RWPE1 (cell line): Measurements from ENCODE around the gene GPR85.
"Not testable (repeated sequence)": the region's sequence is repeated elsewhere in the genome, so short reads cannot be mapped to it uniquely, and the experiment has no call there.

Source experiments
- CTCF ChIA-PET: fragments of 350-600 bp; sonication (Branson Sonifier 250); formaldehyde crosslinking; extraction: SDS; loops from one replicate; lab custom pipeline; 2021; lab: Yijun Ruan, JAX
- POLR2A ChIA-PET: fragments of 400-600 bp; formaldehyde crosslinking; extraction: SDS; loops from one replicate; lab custom pipeline; 2020; ENCODE audit warnings: antibody characterized with exemption; ENCODE audit not compliant: low non-redundant PET; lab: Yijun Ruan, JAX
- DNase-seq: peaks from one replicate; pipeline ENCODE4 v3.0.0; 2012; ENCODE audit warnings: low spot score
- H3K27ac ChIP-seq: fragments of 450-650 bp; 2 replicates; pipeline ENCODE4 v1.5.1; 2017
- CTCF ChIP-seq: fragments of 450-650 bp; conservative IDR thresholded peaks from 2 replicates; pipeline ENCODE4 v1.5.1; 2017; ENCODE audit warnings: low read depth, mild to moderate bottlenecking

The GPR85 gene

GRCh38 chr7:113071465-113071864 lies 15.2 kb downstream of the GPR85 start:
- ChIA-PET CTCF (interaction anchor here (0.9 kb wide), 1 partner anchor 29 kb away, joined by 3 read pairs; no protein-coding TSS in a partner anchor), POLR2A (no interaction called here)
- DNase-seq, result no peak
- no peak for TF ChIP-seq CTCF
- no peak overlapping the region for H3K27ac ChIP-seq

- ChIA-PET POLR2A (no interaction called here), CTCF (interaction anchor here (0.6 kb wide), 1 partner anchor 351 kb away, joined by 3 read pairs; no protein-coding TSS in a partner anchor)
- no peak for DNase-seq
- no peak for TF ChIP-seq CTCF
- no peak overlapping the region for H3K27ac ChIP-seq
These were observed 24.1 kb downstream of the GPR85 start for GRCh38 chr7:113062499-113062898.

- TF ChIP-seq CTCF, result no peak
- ChIA-PET CTCF (no interaction called here), POLR2A (no interaction called here)
- DNase-seq, result no peak
- no peak overlapping the region for H3K27ac ChIP-seq
These were observed 26.5 kb downstream of the GPR85 start for GRCh38 chr7:113060100-113060499.

GRCh38 chr7:113054938-113055337 lies 31.7 kb downstream of the GPR85 start:
- no peak for DNase-seq
- POLR2A ChIA-PET, result no interaction called here
- TF ChIP-seq CTCF, result no peak
- H3K27ac ChIP-seq, result no peak overlapping the region
- CTCF ChIA-PET, result no interaction called here

GRCh38 chr7:113054272-113054671 lies 32.4 kb downstream of the GPR85 start:
- H3K27ac ChIP-seq, POLR2A ChIA-PET, DNase-seq, CTCF ChIA-PET: not testable (repeated sequence)

- POLR2A ChIA-PET, result not testable (repeated sequence)
These were observed 37.4 kb downstream of the GPR85 start for GRCh38 chr7:113049221-113049620.

GRCh38 chr7:113046453-113046852 lies 40.2 kb downstream of the GPR85 start:
- no peak overlapping the region for H3K27ac ChIP-seq
- DNase-seq, result no peak
- ChIA-PET CTCF (no interaction called here), POLR2A (no interaction called here)
- TF ChIP-seq CTCF, result no peak

More at GRCh38 chr7:113049221-113049620, 37.4 kb downstream of the GPR85 start:
- H3K27ac ChIP-seq, CTCF ChIA-PET, DNase-seq: not testable (repeated sequence)

GRCh38 chr7:113045379-113045778 lies 41.2 kb downstream of the GPR85 start:
- ChIA-PET POLR2A (no interaction called here), CTCF (no interaction called here)
- no peak overlapping the region for H3K27ac ChIP-seq
- TF ChIP-seq CTCF, result no peak
- no peak for DNase-seq
